GM12892 (cell line): ENCODE measurements around the gene CAMK2N1.

ENCODE experiments used
- POLR2A ChIP-seq: IDR thresholded peaks from 2 replicates; pipeline ENCODE4 v1.6.1; 2011; ENCODE audit warnings: low read depth, low read length, control low read depth
- POLR2AphosphoS5 ChIP-seq: IDR thresholded peaks from 2 replicates; pipeline ENCODE4 v1.6.1; 2011; ENCODE audit warnings: low read depth, low read length, control low read depth
- TAF1 ChIP-seq: IDR thresholded peaks from 2 replicates; pipeline ENCODE4 v1.6.1; 2011; ENCODE audit warnings: low read depth, mild to moderate bottlenecking, control low read depth, low read length, borderline replicate concordance

GRCh38 chr1:20499718-20500117 lies 13.7 kb upstream of the CAMK2N1 start:
- no peak for TF ChIP-seq POLR2A
- no peak for TF ChIP-seq POLR2AphosphoS5
- no peak for TF ChIP-seq TAF1
